AG09319 (cell line): ENCODE results near the gene MAMDC2.

Source experiments
- DNase-seq: peaks from one replicate; pipeline ENCODE4 v3.0.0-alpha.2; 2010; ENCODE audit warnings: low read depth; ENCODE audit errors: extremely low read depth
- CTCF ChIP-seq: IDR thresholded peaks from 2 replicates; pipeline ENCODE4 v1.5.1; 2011; ENCODE audit warnings: low read depth, mild to moderate bottlenecking, inconsistent platforms, low read length, moderate library complexity

The MAMDC2 gene

GRCh38 chr9:70112981-70113380 is 69.3 kb downstream of the MAMDC2 start:
- no peak for TF ChIP-seq CTCF
- DNase-seq = no peak

DNA sequence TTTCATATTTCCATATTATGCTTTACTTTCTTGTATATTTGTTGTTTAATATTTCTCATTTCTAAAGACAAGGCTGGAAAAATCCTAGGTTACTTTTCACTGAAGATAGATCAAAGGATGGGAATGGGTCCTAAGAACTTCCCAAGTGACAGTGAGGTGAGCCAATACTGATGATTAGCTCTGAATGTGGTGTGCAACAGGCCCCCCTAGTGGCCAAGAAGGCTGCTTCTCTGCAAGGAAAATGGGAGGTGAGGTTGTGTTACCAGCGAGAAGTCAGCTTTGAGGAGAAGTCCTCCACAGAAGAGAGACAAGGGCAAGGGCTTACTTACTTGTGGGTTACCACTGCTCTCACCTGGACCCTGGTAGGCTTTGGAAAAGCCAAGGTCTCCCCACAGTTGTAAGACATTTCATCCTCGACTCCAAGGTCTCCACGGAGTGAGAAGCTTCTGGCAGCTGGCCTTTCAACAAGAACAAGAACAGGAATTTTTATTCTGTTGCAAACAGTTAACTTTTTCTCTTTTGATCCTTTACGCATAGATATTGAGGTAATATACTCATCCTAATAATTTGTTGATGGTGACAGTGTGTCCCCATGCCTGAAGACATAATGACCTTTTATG is 69.9 kb downstream of the MAMDC2 start:
- TF ChIP-seq CTCF = peak; percentile 93
- DNase-seq = no peak

DNA sequence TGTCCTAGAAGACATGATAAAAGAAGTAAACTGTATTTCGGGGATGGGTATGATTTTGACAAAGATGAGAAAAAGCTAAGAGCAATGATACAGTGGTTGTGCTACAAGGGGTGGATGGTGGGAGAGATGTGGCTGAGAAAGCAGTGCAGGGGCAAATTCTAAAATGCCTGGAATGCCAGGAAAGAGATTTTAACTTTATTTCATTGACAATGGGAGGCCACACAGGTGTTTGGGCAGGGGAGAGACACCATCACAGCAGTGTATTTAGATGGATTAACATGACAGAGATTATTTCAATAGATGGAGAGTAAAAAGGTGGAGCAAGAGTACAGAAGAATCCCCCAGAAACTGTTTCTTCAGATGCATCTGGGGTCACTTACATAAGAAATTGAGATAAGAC is 71.2 kb downstream of the MAMDC2 start:
- no peak for DNase-seq
- TF ChIP-seq CTCF = no peak

DNA sequence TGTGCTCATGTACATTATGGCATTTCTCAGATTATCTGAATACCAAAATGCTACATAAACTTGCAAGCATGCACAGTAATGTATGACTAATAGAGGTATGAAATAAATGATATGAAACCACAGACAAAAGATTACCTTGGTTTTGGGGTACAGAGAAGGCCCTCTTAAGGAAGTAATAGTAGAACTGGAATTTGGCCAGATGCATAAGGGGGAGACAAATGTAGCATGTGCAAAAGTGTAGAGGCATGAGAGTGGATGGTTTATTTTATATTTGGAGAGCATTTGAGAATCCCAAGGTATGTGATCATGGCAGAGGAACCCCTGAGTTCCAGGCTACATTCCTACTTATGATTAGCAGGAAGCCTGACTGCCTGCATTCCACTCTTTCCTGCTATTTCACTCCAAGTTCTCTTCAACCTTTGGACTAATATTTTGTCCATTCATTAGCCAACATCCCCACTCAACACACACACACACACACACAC is 74.2 kb downstream of the MAMDC2 start:
- no peak for TF ChIP-seq CTCF
- no peak for DNase-seq

DNA sequence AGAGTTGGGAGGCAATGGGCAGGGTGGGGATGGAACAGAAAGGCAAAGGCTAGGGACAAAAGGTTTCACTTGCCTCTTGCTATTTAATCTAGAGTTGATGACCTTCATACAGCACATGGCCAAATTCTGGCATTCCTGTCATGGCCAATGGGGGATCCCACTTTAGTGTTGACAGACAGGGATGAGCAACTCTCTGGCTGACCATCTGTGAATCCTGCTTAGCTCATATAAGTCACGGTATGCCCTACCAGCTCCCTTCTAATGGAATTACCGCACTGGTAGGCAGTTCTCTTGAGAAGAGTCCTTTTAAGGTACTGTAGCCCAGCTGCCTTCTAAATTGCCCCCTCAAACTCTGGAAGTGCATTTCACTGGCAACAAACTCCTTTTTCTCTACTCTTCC is 76.1 kb downstream of the MAMDC2 start:
- no peak for TF ChIP-seq CTCF

DNA sequence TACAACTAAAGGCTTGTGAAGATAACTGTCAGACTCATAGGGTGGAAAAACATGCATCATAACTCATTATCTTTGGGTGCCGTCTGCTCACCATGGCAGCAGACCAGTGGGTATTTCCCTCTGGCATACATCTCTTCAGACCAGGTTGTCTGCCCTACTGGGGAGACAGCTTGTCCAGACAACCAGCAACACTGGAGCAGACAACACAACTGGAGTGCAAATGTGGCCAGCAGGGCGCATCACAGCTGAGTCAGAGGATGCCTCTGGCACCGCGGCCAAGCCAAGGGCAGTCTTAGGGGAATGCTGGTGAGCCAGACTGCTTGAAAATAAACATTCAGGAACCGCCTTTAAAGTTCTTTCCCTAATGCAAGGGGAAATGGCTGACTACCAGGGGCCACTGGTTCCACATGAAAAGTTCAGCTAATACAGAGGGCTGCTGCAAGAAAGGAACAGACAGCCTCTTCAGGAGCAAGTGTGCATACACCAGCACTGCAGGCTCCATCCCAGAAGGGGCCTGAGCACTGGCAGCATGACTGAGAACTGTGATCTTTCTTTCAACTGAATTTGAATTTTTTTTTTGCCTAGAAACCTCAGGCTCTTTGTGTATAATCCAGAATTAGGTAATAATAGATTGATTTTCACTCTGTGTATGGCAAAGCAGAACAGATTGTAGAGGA is 77.3 kb downstream of the MAMDC2 start:
- peak; percentile 69 for DNase-seq
- TF ChIP-seq CTCF = peak; percentile 53

More for the DNA sequence above, 76.1 kb downstream of the MAMDC2 start:
- no peak for DNase-seq

- DNase-seq = no peak
- no peak for TF ChIP-seq CTCF
Measured at GRCh38 chr9:70121818-70122436, 78.3 kb downstream of the MAMDC2 start.
